ENCODE results near the gene IGF2R. TPM values are rescaled to one million over a fixed set of nuclear protein-coding genes. Genes with fewer than 3 reads are reported as not detected.

IGF2R gene
- total and polyA plus RNA-seq, 2 experiments from 2014 or later: 8.1 to 30.9 TPM

DNA sequence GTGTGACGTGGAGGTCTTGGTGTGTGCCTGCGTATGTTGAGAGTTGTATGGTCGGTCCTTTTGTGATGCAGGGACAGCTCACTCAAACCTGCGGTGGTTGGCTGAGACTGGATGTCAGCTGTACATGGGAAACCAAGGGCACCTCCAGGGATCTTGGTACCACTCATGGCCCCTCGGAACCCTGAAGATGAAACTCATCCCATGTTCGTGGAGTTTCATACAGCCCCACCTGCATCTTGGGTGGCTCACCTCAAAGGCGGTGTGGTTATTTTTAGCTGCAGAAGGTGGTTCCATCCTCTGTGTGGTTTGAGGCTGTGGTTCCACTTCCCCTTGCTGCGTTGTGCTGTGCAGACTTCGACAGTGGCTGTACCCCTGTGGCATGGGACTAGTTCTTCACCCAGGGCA, 100.2 kb downstream of the IGF2R start:
- Histone ChIP-seq H3K79me2 (ENCODE audit: insufficient read depth) (no peaks in the 10 kb centered on the region), H3K4me3 (no peak overlapping the region), H3K9ac (no peak overlapping the region), H3K4me2 (ENCODE audit: unreplicated experiment) (no peak overlapping the region), H2AFZ (no peak overlapping the region), H3K9me3 (ENCODE audit: low read depth) (no peaks in the 10 kb centered on the region), H3F3A (ENCODE audit: insufficient read depth) (no peaks in the 10 kb centered on the region), H3K27ac (no peak overlapping the region), H3K9me2 (ENCODE audit: insufficient read depth) (no peaks in the 10 kb centered on the region), H3K4me1 (ENCODE audit: insufficient read depth) (no peaks in the 10 kb centered on the region), H4K20me1 (ENCODE audit: insufficient read depth) (no peaks in the 10 kb centered on the region), H3K27me3 (replicated peaks; ENCODE audit: insufficient read depth) (no peaks in the 10 kb centered on the region), H3K36me3 (ENCODE audit: low read depth) (no peaks in the 10 kb centered on the region; the same call in 1 of the 2 replicates)
- TF ChIP-seq EZH2 (IDR thresholded peaks at IDR 0.05; ENCODE audit: insufficient read depth, poor library complexity, severe bottlenecking): no peak
- TF ChIP-seq EZH2phosphoT487 (IDR thresholded peaks at IDR 0.05; ENCODE audit: insufficient read depth, low read depth): no peak
- in situ Hi-C loops (cut with MboI): no loop called here
- WGBS, 2 experiments (ENCODE audit: low coverage in 1 of 2, low lambda C conversion rate in 2 of 2, missing lambda C conversion rate in 2 of 2): 98 to 99% methylated on average over 9 of the region's 9 CpGs
- DNase-seq: no peak

DNA sequence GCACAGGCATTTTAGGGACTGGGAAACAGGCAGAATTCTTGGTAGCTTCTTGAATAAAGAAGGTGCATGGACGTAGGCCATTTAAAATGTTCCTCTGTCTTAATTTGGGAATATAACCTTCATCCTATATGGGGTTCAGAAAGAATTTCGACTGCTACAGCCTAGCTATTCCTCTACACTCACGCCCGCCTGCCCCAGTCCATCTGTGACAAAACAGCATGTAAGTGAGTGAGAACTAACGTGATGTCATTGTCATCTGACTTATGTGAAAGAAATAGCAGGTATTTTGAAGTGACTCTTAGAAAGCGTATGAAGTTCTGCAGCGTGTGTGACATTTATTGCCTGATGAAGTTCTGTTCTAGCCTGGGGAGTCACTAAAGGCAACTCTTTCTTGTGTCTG, 100.6 kb downstream of the IGF2R start:
- H3K4me2 ChIP-seq (ENCODE audit: unreplicated experiment): no peak overlapping the region
- H3K36me3 ChIP-seq (ENCODE audit: low read depth): no peaks in the 10 kb centered on the region; the same call in 1 of the 2 replicates
- no peaks in the 10 kb centered on the region for H3K9me2 ChIP-seq (ENCODE audit: insufficient read depth)
- H2AFZ ChIP-seq: no peak overlapping the region
- H4K20me1 ChIP-seq (ENCODE audit: insufficient read depth): no peaks in the 10 kb centered on the region
- H3K9ac ChIP-seq: no peak overlapping the region
- DNase-seq: no peak
- TF ChIP-seq EZH2 (IDR thresholded peaks at IDR 0.05; ENCODE audit: insufficient read depth, poor library complexity, severe bottlenecking): no peak
- TF ChIP-seq EZH2phosphoT487 (IDR thresholded peaks at IDR 0.05; ENCODE audit: insufficient read depth, low read depth): no peak
- no peaks in the 10 kb centered on the region for H3K79me2 ChIP-seq (ENCODE audit: insufficient read depth)
- no peaks in the 10 kb centered on the region for H3K4me1 ChIP-seq (ENCODE audit: insufficient read depth)
- H3K27ac ChIP-seq: no peak overlapping the region
- WGBS, 2 experiments (ENCODE audit: low coverage in 1 of 2, low lambda C conversion rate in 2 of 2, missing lambda C conversion rate in 2 of 2): 90 to 91% methylated on average over 7 of the region's 7 CpGs
- no peaks in the 10 kb centered on the region for H3K9me3 ChIP-seq (ENCODE audit: low read depth)
- no peaks in the 10 kb centered on the region for H3K27me3 ChIP-seq (replicated peaks; ENCODE audit: insufficient read depth)
- no peaks in the 10 kb centered on the region for H3F3A ChIP-seq (ENCODE audit: insufficient read depth)
- no peak overlapping the region for H3K4me3 ChIP-seq
- in situ Hi-C loops (cut with MboI): no loop called here

DNA sequence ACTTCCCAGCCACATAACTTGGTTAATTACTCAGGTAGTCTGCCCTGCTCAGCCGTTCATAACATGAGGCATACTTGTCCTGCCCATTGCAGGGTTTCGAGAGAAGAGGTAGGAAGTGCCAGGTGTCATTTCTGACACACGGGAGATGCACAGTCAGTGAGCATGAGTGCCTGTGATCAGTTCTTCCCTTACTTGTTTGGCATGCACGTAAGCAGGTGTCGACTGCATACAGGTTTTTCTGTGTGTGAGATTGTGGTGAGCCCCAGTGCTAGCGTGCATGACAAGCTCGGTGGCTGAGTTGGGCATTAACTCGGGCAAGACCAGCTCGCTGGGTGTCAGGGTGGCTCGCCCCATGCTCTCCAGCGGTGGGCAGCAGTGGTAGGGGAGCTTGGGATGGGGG, 101.5 kb downstream of the IGF2R start:
- no peaks in the 10 kb centered on the region for H4K20me1 ChIP-seq (ENCODE audit: insufficient read depth)
- no peaks in the 10 kb centered on the region for H3F3A ChIP-seq (ENCODE audit: insufficient read depth)
- no peak overlapping the region for H3K27ac ChIP-seq
- H3K4me2 ChIP-seq (ENCODE audit: unreplicated experiment): no peak overlapping the region
- no peaks in the 10 kb centered on the region for H3K4me1 ChIP-seq (ENCODE audit: insufficient read depth)
- H3K9me3 ChIP-seq (ENCODE audit: low read depth): no peaks in the 10 kb centered on the region
- H2AFZ ChIP-seq: no peak overlapping the region
- no peaks in the 10 kb centered on the region for H3K79me2 ChIP-seq (ENCODE audit: insufficient read depth)
- H3K4me3 ChIP-seq: no peak overlapping the region
- DNase-seq: no peak
- no peaks in the 10 kb centered on the region for H3K9me2 ChIP-seq (ENCODE audit: insufficient read depth)
- WGBS, 2 experiments (ENCODE audit: low coverage in 1 of 2, low lambda C conversion rate in 2 of 2, missing lambda C conversion rate in 2 of 2): 96 to 98% methylated on average over 11 of the region's 11 CpGs
- in situ Hi-C loops (cut with MboI): no loop called here
- H3K27me3 ChIP-seq (replicated peaks; ENCODE audit: insufficient read depth): no peaks in the 10 kb centered on the region
- H3K9ac ChIP-seq: no peak overlapping the region
- H3K36me3 ChIP-seq (ENCODE audit: low read depth): no peaks in the 10 kb centered on the region; the same call in 1 of the 2 replicates
- TF ChIP-seq EZH2phosphoT487 (IDR thresholded peaks at IDR 0.05; ENCODE audit: insufficient read depth, low read depth): no peak
- no peak for TF ChIP-seq EZH2 (IDR thresholded peaks at IDR 0.05; ENCODE audit: insufficient read depth, poor library complexity, severe bottlenecking)

DNA sequence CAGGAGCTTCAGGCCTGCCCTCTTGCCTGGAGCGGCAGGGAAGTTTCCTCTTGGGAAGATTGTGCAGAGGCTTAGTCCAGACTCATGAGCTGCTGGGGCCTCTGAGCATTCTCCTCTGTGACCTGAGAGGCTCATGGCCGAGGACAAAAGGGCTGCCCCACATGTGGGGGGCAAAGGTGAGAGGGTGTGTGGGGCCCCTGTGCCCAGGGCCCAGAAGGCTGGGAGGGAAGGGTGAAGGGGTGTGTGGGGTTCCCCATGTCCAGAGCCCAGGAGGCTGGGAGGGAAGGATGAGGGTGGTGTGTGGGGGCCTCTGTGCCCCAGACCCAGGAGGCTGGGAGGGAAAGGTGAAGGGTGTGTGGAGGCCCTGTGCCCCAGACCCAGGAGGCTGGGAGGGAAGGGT, 101.9 kb downstream of the IGF2R start:
- Histone ChIP-seq H3K9me2 (ENCODE audit: insufficient read depth) (no peaks in the 10 kb centered on the region), H3K4me2 (ENCODE audit: unreplicated experiment) (no peak overlapping the region), H3F3A (ENCODE audit: insufficient read depth) (no peaks in the 10 kb centered on the region), H2AFZ (no peak overlapping the region), H3K27me3 (replicated peaks; ENCODE audit: insufficient read depth) (no peaks in the 10 kb centered on the region), H3K4me1 (ENCODE audit: insufficient read depth) (no peaks in the 10 kb centered on the region), H3K9ac (no peak overlapping the region), H3K27ac (no peak overlapping the region), H4K20me1 (ENCODE audit: insufficient read depth) (no peaks in the 10 kb centered on the region), H3K36me3 (ENCODE audit: low read depth) (no peaks in the 10 kb centered on the region; the same call in 1 of the 2 replicates), H3K79me2 (ENCODE audit: insufficient read depth) (no peaks in the 10 kb centered on the region), H3K4me3 (no peak overlapping the region), H3K9me3 (ENCODE audit: low read depth) (no peaks in the 10 kb centered on the region)
- in situ Hi-C loops (cut with MboI): no loop called here
- WGBS, 2 experiments (ENCODE audit: low coverage in 1 of 2, low lambda C conversion rate in 2 of 2, missing lambda C conversion rate in 2 of 2): 94 to 97% methylated on average over 2 of the region's 2 CpGs
- TF ChIP-seq EZH2phosphoT487 (IDR thresholded peaks at IDR 0.05; ENCODE audit: insufficient read depth, low read depth) (no peak), EZH2 (IDR thresholded peaks at IDR 0.05; ENCODE audit: insufficient read depth, poor library complexity, severe bottlenecking) (no peak)
- DNase-seq: no peak
